Measurements from ENCODE around the gene LCE7A.

The LCE7A gene

DNA sequence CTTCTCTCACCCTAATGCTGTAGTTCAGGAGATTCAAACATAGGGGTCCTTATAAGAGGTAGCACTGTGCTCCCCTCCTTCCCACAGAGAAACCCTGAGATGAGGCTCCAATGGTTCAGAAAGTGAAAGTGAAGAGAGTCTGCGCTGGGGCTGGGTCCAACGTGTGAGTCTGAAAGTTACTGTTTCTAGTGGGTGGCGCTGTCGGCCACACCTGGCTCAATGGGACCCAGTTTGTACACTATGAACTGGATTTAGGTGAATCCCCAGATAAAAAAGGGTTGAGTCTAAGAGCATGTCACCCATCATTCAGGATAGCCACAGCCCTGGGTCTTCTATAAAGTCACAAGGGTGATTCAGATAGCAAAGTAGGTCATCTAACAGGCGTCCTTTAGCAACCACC lies 21.1 kb downstream of the LCE7A start:
- DNase-seq, result no peak

DNA sequence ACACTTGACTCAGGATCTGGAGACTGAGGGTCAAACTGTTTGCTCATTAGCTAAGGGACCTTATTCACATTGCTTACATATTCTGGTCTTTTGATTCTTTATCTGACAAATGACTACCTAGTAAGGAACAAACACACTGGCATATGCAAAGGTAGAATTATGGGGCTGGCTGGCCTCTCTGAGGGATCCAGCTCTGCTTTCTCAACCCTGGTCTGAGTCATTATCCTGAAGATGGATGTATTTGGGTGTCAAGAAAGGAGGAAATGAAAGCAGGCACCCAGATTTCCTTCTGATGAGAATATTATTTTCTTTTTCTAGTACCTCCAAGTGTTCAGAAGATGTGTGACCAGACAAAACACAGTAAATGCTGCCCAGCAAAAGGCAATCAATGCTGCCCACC lies 24.3 kb downstream of the LCE7A start:
- DNase-seq, result no peak

DNA sequence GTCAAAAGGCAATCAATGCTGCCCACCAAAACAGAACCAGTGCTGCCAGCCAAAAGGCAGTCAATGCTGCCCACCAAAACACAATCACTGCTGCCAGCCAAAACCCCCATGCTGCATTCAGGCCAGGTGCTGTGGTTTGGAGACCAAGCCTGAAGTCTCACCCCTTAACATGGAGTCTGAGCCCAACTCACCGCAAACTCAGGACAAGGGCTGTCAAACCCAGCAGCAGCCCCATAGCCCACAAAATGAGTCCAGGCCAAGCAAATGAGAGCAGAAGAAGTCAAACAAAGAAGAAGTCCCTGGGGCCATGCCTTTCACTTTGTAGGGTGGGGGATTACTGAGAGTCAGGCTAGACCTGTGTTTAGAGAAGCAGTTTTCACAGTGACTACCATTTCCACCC lies 24.7 kb downstream of the LCE7A start:
- no peak for DNase-seq

DNA sequence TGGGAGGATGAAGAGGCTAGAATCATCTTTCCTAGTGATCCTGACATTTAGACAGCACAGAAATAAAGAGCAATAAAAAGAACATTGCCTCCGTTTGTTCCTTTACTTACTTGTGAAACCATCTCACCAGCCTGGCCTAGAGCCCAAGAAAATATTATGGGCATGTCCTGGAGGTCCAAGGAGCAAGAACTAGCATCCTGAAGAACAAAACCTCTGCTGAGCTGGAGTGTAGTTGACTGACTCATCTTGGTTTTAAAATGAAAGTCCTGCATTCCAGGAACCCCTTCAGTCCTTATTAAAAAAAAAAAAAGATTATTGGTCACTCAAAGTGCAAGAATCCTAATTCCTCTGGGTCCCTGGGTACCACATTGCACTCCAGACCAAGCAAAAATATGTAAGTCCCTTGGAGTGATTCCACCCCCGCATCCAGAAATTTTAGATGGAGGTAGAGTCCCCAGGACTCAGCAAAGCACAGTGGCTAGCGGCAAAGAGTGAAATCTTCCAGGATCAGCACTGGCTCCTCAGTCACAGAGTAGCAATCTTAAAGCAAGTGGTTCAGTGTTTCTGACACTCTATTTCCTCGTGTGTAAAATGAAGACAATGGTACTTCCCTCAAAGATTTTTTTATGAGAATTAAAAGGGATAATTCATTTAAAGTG lies 25.3 kb downstream of the LCE7A start:
- DNase-seq, result no peak

DNA sequence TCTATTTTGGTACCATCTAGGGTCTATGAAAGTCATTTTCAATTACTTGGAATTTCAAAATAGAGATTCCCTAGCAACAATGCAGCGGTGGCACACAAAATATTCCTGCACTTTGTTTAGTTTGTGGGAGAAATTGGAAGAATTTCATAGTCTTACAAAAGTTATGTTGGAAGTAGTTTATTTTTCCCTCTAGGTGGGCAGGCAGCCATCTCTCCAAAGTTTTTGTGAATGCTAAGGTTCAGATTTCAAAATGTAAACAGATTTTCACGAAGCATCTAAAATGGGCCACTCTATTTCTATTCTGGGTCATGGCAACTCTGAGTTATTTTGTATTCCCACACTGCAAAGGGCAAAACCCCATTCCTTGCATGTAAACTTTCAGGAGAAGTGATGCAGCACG lies 26.3 kb downstream of the LCE7A start:
- DNase-seq, result no peak

DNA sequence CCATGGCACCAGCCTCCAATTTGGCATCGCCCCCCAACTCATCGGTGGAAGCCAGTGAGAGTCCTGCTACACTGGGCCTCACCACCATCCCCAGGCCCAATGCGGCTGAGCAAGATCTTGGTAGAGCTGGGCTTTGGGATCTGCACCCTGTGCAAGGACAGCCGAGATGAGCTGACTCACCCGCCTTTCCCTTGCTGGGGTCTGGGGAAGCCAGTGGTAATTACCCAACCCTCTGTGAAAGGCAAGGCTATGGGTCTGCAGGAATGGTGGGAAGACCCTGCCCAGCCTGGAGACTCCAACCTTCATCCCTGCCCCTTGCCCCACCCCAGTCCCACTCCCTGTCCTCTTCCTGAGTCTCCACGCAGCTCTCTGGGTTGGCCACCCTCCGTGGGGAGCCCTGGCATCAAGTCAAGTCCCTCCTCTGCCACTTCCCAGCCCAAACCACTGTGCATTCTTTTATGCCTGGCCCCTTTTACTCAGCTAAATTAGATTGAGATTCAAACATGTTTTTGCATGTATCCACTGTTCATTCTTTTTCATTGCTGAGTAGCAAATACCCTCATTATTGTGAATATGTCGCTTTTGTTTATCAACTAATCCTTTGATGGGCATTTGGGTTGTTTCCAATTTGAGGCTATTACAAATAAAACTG lies 27.1 kb downstream of the LCE7A start:
- no peak for DNase-seq

DNA sequence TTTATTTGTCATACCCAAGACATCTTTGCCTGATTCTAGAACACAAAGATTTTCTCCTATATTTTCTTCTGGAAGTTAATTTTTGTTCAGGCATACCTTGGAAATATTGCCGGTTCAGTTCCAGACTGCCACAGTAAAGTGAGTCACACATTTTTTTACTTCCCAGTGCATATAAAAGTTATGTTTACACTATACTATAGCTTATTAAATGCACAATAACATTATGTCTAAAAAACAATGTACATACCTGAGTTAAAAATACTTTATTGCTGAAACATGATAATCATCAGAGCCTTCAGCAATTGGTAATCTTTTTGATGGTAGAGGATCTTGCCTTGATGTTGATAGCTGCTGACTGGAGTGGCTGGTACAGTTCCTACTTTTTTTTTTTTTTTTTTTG lies 28.3 kb downstream of the LCE7A start:
- DNase-seq, result no peak

DNA sequence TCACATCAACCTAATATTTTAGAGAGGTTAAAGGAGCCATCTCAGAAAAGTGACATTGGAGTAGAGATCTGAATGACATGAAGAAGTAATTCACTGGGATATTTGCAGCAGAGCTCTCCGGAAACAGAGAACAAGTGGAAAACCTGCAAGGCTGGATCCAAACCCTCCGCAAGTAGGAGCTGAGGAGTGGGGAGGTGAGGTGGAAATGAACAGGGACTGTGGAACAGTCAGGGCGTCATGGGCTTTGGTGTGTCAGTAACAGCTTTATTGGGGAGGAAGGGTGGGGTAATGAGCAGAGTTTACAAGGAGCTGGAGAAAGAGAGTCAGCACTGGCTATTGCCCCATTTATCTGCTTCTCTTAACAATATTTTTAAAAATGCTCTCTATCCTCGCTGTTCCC lies 39.2 kb downstream of the LCE7A start:
- DNase-seq, result no peak

DNA sequence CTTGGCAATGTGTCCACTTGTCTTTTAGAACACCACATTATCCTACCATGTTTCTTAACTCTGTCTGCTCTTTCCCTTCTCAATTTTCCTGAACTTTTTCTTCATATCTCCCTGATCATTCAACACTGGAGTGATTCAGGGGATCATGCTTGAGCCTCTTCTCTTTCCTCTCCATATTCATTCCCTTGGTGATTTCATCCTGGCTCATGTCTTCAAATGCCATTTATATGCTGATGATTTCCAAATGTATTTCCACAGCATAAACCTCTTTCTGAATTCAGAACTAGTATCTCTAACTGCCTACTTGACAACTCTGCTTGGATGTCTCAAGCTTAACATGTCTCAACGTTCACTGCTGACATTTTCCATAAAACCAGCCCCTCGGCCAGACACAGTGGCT lies 40.1 kb downstream of the LCE7A start:
- DNase-seq, result no peak

DNA sequence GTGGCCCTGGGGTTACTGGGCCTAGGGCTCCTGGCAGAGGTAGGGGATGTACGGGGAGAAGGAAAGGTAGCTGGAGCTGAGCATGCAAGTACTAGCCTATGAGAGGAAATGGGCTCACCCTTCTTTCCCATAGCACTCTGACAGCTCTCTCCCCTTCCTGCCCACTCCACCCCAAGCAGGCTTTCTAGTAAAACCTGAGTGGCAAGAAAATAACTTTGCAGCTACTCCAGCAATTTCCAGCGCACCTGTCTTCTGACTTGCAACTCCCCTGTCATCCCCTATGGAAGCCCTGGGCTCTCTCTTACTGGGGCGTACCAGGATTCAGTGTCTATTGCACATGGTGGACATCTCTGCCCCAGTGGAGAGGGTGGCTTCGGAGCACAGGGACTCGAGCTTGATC lies 41.8 kb downstream of the LCE7A start:
- no peak for DNase-seq

DNA sequence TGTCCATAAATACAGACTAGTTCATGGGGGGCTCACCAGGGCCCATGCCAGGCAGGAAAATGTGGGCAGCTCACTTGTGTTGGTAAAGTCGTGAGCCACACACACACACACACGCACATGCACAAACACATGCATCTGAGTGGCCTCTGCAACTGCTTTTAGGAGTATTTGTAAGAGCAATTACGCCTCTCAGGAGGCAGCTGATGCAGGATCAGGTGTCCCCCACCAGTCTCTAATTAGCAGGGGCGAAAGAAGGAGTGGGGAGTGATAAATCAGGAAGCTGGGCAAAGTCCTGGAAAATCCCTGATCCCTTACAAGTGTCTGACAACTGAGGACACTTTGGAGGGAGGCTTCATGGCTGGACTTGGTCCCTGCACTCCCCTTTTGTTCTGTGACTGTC lies 42.8 kb downstream of the LCE7A start:
- no peak for DNase-seq

DNA sequence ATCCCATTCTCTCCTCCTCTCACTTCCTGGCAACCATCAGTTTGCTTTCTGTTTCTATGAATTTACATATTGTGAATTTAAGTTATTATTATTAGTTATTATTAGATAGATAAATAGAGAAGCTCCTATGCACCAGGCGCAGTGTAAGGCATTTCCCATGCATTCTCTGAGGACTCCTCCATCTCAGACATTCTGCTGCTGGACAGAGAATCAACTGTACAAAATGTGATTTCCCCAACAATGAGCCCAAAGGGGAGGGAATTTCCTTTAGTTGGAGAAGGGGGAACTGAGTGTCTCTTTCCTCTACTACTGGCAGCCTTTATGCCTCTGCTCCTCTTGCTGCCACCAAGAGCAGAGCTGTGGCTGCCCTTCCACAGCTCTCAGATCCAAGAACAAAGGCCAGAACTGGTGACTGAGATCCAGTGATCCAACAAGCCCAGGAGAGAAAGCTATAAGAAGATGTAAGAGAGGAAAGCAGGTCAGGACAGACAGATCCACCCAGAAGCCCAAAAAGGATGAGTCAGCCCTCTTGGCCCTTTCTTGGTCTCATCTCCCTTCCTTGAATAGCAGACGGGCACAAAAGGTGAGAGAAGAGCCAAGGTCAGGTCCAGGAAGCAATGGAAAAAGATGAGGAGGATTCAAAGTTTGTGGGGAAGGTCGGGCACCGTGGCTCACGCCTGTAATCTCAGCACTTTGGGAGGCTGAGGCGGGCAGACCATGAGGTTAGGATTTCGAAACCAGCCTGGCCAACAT lies 45.1 kb downstream of the LCE7A start:
- no peak for DNase-seq

DNA sequence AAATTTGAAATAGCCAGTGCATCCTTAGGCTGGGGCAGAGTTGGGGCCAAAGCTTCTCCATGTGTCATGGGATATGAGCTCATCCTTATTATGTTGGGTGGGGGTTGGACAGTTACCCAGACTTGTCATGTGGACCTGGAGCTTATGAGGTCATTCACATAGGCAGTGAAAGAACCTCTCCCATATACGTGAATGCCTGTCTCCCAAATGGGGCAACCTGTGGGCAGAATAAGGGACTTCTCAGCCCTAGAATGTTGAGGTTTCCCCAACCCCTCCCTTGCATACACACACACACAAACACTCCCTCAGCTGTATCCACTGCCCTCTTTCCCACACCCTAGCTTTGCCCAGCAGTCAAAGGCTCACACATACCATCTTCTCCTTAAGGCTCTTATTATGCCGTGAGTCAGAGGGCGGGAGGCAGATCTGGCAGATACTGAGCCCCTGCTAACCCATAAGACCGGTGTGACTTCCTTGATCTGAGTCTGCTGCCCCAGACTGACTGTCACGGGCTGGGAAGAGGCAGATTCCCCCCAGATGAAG lies 46.3 kb downstream of the LCE7A start:
- no peak for DNase-seq

DNA sequence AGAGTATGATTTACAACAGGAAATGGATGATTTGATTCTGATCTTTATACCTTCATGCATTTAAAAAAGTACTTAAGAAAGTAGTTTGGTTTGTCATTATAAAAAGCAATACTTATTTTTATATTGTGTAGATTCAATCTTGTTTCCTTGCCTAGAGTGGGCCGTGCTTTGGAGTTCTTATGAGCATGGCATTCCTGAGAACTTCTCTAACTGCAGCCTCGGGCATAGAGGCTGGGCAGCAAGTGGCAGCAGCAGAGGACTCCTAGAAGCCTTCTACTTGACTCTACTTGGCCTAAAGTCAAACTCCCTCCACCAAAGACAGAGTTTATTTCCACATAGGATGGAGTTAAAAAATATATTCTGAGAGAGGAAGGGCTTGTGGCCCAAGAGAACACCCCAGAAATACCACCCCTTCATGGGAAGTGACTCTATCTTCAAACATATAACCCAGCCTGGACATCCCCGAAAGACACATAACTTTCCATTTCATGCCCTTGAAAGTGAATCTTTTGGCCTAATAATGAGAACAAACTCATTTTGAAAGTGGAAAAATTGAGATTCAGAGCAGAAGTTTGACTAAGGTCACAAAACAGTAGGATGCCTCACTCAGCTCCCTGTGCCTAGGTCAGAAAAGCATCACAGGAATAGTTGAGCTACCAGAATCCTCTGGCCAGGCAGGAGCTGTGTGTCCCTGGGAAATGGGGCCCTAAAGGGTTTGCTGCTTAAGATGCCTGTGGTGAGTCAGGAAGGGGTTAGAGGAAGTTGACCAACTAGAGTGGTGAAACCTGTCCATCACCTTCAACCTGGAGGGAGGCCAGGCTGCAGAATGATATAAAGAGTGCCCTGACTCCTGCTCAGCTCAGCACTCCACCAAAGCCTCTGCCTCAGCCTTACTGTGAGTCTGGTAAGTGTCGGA lies 48.1 kb downstream of the LCE7A start, which contains the start of gene IVL:
Gene IVL, plus strand, starts transcription at position 861 of the 916 bp plus-strand sequence. CDS start 1,252 bp downstream, outside the sequence.
- no peak for DNase-seq

DNA sequence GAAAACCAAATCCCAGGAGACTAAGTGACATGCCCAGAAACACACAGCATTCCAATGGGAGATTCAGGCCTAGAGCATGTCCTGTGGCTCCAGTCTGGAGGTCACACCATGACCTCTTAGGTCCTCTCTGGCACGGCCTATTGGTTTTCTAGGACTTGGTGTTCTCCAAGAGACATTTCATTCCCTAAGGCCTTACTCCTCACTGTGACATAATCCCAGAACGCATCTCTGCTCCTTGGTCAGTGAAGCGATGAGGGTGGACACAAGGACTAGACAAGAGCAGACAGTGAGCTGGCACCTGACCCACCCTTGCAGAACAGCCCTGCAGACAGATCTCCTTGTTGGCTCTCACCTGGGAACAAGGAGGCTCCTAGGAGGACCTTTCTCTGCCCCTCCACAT lies 49.4 kb downstream of the LCE7A start:
- no peak for DNase-seq
